Activated CD4-positive, alpha-beta T cell treated with anti-CD3 and anti-CD28 coated beads for 48 hours (primary cell): Measurements from ENCODE around the gene UBR2.

Experiments used
- DNase-seq: peaks from one replicate; pipeline ENCODE4 v3.0.0-alpha.2; 2020

The UBR2 gene

DNA sequence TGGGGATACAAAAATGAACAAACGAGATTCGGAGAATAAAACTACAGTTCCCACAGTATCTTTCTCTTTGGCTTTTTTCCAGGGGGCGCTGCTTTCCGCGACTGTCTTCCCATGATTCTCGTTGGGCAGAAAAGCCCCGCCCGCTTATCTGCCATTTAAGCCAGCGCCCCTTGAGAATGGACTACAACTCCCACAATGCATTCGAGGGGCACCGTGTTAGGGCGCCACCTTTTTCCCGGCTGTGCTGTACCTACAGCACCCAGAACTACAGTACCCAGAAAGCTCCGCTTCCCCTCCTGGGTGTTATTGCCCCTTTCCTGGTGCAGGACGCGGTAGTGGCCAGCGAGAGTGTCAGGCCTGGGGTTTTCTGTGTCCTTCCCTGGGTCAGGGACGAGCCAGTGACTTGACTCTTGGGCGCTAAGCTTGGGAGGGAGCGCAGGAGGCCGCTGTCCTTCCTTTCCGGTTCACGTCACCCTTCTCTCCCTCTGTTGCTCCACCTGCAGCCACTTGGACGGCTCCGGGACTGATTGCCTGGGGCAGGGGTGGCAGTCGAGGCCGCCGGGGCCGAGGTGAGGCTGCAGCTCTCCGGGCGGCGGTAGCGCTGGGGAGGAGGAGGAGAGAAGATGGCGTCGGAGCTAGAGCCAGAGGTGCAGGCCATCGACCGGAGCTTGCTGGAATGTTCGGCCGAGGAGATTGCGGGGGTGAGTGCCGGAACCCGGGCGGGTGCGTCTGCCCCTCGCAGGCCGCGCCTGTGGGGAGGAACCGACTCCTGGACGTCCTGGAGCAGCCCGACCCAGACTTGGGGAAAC is at the start of gene UBR2:
UBR2 (plus strand) TSS at position 333 of the 809 bp plus-strand sequence; CDS start at position 624, 291 bp downstream.
- DNase-seq = peak; percentile 95

DNA sequence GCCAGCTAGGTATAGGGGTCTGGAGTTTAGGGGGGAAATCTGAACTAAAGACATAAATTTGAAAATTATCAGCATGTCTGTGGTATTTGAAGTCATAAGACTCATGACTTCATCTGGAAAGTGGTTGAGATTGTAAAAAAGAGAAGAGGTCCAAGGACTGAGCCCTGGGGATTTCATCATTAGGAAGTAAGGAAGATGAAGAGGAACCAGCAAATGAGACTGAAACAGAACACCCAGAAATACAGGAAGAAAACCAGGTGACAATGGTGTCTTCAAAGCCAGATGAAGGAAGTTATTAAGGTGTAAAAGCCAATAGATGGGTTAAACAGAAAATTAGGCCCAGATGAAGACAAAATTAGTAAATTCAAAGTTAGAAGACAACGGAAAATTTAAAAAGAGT is 49.1 kb upstream of the UBR2 start:
- no peak for DNase-seq

DNA sequence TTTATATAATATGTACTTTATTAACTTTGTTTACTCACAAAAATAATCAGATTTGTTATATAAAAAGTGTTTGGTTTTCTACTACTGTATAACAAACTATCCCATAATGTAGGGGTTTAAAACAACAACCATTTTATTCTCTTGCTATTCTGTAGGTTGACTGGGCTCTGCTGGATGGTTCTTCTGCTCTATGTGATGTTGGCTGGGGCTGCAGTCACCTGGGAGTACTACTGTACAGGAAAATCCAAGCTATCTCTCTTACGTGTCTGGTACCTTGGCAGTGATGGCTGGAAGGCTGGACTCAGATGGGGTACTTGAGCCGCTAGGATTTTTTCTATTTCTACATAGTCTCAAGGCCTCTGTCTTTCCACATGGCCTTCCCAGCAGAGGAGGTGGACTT is 44.0 kb upstream of the UBR2 start:
- no peak for DNase-seq

DNA sequence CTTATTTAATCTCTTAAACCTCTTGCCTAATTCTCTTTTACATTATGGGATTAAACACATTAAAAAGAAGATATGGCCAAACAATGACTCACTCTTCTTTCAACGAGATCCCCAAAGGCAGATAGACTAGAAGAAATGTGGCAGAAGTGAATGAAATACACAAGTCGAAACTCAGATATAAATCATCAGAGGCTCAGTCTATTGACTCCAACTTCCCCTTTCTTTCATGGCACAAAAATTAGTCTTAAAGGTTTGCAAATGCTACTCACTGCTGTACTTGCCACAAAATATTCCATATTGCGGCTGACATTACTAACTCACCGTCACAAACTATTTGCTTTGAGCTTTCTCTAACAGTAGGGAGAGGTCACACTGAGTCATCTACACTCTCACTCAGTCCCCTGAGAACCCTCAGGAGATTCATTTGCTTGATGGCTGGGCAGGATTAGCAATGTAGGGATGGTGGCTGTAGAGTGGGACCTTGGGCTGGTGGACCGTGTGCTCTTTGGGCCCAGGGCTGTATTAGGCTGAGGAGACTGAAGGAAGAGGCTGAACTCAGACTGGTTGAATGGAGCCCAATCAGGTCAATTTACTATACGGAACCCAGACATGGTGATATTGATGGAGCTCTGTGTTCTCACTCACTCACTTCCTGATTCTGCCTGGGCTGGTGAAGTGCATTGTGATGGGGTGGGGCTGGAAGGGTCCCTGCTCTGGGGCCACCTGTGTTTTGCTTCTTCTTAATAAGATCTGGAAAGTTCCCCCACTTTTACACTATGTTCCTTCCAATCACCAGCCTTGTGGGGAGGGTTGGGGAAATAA is 42.8 kb upstream of the UBR2 start:
- DNase-seq = peak; percentile 35

DNA sequence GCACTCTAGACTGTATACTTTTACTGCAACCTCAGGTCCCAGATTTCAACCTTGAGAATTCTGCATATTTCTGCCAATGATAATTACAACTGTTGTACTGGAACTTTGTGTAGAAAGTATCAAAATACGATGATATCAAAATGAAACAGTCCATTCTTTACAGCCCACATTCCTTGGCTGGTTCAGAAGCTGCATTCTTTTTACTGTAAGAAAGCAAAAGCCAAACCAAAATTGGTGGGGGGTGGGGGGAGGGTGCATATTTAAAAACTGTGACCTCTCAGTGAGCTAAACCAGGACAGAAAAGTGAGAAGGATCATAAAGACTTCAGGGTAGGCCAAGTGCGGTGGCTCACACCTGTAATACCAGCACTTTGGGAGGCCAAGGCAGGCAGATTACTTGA is 41.8 kb upstream of the UBR2 start:
- no peak for DNase-seq

DNA sequence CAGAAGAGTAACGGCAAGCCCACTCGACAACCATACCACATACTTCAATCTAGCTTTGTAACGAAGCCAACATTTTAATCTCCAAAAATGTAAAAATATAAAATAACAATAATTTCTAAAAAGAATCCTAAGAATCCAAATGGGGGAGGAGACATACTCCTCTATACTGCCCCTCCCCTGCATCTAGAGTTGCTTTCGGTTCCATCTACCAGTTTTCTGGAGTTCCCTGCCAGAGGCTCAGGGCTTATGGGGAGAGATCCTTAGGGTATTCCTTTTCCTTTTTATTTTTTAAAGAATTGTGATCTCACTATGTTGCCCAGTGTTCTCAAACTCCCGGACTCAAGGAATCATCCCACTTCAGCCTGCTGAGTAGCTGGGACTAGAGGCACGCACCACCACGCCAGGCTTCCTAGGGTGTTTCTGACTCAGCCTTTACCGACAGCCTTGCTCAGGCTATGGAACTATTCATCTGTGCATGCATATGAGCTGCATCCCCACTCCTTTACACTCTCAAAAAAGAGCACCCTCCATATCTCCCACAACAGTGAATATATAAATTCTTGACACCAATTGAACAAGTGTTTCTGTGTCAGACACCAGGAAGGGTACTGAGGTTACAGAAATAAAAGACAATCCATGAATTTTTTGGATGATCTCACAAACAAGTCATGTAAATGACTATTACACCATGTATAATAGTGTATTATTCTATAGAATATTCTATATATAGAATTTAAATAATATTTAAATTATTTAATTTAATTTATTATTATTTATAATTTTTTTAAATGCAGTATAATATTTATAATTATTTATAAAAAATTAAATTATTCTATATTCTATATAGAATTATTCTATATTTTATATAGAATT is 40.7 kb upstream of the UBR2 start:
- DNase-seq = no peak

DNA sequence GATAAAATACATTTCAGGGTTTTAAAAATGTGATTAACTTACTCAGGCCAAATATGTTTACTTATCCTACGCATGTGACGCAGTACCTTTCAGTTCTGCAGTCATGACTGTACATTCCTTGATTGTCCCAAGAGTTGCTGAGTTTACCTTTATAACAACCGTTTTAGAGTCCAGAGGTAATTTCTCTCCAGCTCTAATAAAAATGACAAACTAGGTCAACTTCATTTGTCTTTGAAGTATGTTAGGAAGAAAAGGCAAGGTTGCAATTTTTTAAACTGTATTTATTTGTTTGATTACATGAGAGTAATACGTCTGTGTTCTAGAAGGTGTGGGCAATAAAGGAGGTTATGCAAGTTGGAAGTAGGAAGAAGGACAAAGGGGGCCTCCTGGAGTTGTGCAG is 38.6 kb upstream of the UBR2 start:
- no peak for DNase-seq

DNA sequence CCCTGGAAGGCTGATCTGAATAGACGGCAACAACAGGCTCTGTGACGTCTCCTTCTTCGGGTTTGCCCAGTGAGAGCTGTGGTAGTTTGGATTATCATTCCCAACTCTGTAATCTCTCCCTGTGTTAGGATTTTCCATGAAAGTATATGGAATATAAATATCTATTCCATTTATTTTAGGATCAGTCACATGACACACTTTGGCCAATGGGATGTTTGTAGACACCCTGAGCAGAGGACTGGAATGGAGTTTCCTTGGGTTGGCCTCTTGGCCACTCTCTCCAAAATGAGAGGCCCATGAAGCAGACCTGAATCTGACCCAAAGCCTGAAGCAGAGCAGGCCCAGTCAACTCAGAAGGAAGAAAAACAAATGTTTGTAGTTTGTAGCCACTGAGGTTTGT is 37.2 kb upstream of the UBR2 start:
- no peak for DNase-seq

DNA sequence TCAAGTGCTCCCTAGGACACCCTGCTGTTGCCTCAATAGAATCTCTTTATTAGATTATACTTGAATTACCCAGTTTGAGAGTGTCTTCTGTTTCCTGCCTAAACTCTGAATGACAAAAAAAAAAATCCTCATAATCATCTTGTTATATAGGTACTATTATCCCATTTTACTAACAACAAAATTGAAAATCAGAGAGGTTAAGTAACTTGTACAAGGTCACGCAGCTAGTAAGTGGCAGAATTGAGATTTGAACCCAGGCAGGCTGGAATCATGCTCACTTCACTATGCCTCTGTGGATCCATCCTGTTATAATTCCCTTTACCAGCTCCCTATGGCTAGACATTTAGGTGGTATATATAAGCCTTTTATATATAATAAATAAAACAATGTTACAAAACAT is 36.6 kb upstream of the UBR2 start:
- DNase-seq = no peak

DNA sequence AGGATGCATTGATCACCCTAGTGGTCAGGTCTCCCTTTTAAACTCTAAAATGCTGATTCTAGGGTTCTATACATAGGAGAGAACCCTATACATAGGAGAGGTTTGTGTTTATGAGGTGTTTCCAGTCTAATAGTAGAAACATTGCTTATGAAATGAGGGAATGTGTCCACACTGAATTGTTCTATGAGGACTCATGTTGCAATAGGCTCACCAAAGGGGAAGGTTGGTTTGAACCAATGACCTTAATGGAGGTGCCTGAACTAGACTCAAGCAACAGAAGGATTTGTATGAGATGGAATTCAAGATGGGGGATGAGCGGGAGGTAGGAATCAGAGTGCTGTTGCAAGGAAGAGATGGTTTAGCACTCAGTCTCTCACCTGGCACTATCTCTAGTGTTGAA is 33.5 kb upstream of the UBR2 start:
- no peak for DNase-seq

DNA sequence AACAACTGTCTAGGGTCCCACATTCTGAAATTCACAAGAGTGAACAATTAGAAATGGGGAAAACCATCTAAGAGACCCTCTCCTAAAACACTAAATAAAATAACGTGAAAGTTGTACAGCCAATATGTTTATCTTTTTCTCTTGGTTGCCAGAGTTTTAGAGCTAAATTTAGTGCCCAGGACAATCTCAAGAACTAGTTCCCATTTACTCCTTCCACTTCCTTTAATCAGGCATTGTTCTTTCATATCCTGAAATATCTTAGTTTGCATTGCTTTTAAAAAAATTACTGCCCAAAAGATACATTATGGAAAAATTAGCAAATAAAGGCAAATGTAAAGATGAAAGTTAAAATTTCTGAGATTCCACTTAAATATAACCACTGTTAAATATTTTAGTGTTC is 33.1 kb upstream of the UBR2 start:
- no peak for DNase-seq

DNA sequence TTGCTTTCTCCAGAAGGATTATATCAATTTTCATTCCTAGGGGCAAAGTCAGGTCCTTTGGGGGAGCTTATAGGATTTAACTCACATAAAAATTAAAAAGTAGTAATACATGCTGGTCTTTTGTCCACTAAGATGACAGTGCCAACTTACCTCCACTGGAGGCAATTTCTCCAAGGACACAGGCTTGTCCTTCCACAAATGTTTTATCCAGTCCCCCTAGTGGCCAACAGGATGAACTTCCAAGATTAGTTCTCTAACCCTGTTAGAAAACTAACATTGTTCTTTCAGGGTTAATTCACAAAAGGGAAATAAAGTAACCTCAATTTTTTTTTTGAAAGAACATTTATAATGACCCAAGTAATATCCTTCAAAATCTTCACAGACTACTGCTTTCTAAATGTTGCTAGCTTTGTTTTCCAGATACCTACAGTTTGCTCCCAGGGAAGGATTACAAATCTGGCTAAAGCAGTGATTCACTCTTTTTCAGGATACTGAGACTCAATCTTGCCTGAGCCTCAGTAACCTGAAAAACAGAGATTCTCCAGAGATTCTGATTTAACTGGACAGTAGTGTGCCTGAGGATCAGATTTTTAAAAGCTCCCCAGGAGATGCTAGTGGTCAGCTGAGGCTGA is 31.7 kb upstream of the UBR2 start:
- DNase-seq = peak; percentile 21

DNA sequence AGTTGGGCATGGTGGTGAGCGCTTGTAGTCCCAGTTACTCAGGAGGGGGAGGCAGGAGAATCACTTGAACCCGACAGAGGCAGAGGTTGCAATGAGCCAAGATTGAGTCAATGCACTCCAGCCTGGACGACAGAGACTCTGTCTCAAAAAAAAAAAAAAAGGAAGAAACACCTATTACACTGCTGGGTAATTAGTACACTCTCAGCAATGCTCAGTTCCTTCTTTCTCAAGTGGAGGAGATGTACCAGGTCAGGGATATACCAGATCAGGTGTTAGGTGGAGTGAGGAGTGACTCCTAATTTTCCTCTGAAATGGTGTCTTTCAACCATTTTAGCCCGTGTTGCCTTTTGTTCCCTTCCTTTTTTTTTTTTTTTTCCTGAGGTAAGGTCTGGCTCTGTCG is 30.0 kb upstream of the UBR2 start:
- no peak for DNase-seq

DNA sequence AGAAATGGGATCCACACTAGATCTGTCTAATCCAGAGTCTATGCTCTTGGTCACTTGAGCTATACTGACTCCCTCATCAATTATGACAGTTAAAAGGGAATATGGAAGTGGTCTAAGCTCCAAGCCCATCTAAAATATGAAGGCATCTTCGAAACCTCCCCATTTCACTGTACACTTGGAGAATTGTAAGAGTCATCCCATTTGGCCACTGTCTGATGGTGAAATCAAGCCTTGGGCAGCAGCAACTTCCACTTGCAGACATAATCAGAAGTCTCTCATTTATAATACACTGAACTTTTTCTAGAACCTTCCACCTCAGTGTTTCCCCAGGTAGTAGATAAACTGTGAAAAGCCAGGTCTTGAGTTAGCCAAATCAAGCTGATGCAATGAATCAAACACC is 26.3 kb upstream of the UBR2 start:
- DNase-seq = no peak

DNA sequence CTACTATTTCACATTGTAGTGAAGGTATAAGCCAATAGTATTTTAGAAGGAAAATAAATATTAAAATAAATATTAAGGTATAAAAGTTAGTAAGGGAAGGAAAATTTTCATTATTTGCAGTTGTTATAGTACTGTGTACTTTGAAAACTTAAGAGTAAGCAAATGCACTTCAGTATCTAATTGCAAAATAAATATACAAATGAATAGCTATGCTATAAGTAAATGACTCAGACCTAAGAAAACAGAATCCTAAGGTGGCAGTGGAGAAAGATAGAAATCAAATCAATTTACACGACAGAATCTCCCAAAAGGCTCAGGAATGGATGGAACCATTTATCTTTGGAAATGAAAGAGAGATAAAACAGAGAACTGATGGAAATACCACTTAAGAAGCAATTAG is 24.7 kb upstream of the UBR2 start:
- DNase-seq = no peak

DNA sequence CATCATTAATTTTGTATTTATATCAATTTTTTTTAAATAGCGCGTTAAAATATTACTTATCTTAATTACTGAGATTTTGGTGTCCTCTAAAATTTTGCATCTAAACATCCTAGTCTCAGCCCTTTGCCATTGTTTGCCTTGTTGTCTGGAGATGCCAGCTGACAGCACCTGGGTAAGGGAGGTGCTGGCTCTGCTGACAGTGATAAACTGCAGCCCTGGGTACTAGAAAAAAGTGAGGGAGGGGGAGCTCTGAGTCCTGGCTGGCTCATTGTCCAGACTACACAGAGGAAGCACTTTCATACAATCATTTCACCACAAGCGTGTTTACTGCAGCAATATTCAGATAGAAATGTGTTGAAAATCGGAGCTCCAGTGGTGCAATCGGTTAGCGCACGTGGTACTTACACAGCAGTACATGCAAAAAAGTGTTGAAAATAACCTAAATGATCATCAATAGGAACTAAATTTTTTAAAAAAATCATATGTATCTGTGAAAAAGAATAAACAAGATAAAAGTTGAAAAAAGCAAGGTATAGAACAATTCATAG is 18.5 kb upstream of the UBR2 start:
- no peak for DNase-seq

DNA sequence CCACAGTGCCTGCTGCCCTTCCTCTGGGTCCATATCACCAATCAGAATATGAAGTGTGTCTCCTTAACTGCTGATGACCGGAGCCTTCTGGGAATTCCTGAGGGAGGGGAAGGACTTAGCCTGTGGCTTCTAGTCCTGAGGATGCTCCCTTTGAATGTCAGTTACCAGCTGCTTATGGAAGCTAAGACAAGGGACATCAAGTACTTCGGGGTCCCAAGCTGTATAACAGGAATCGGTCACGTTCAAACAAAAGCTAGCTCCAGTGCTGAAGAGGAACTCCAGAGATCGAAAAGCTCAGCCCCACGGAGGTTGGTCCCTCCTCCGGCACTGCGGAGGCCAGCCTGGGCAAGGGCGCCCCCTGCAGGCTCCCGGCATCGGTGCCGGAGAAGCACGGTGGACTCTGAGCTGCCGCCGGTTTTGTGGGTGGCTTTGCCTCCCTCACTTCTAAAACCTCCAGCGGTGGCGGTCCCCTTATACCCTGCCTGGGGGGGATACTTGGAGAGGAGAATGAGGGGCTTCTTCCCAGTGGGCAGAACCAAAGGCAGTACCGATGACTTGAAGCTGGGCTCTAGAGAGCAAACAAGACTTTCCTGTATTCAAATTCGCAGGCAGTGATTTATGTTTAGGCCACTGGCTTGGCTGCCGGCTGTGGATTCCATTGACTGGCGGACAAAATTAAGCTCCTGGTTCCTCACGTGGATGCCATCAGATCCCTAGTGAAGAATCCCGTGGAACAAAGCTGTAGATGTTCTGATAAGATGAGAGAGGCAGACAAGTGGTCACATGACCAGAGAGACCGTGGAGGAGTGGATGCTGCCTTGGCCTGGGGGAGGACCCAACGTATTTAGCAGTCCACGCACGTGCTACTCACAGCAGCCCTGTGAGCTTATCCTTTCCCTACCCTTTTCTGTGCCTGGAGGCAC is 16.2 kb upstream of the UBR2 start:
- DNase-seq = peak; percentile 93

DNA sequence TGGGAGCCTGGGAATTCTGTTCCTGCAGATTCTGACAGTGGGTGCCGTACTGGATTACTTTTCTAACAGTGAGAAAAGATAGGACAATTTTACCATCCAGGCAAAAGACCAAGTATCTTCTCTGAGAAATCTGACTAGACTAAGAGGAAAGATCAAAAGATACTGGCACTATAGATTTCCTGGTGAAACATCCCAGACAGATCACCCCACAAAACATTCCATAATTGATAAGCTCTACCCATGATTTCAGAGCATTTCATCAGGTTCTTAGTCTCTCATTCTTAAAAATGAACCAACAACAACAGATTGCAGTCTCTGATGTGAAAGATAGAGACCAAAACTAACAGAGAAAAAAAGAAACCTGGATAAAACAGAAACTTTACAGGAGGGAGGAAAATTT is 13.6 kb upstream of the UBR2 start:
- DNase-seq = no peak

DNA sequence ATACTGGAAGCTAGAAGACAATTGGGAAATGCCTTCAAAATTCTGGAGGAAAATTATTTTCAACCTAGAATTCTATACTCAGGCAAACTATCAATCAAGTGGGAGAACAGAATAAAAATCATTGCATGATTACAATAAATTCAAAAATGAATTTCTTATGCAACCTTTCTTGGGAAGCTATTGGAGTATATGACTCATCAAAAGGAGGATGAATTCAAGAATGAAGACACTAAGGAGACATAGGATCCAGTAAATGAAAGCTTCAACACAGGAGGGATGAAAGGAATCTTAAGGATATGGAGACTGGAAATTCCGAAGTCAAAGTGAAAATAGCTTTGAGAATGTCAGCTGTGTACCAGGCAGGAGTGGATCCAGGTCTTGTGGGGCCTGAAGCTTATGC is 12.6 kb upstream of the UBR2 start:
- no peak for DNase-seq

DNA sequence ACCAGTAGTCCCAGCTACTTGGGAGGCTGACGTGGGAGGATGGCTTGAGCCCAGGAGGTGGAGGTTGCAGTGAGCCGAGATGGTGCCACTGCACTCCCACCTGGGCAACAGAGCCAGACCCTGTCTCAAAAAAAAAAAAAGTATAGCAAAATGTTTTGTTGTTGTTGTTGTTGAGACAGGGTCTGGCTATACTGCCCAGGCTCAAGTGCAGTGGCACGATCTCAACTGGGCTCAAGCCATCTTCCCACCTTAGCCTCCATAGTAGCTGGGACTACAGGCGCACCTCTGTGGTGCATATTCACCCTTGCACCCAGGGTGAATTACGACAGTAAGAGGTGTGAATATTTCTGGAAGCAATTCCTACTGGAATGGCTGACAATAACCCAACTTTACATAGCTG is 11.4 kb upstream of the UBR2 start:
- no peak for DNase-seq
